HG02884 (cell line): ENCODE data around the gene WWOX.

Source experiments
- ATAC-seq: cut with Tn5 transposase; IDR thresholded peaks from one replicate; pipeline ENCODE4 v1.9.1; 2021; ENCODE audit warnings: mild to moderate bottlenecking, moderate library complexity; ENCODE audit not compliant: unreplicated experiment

Gene WWOX

DNA sequence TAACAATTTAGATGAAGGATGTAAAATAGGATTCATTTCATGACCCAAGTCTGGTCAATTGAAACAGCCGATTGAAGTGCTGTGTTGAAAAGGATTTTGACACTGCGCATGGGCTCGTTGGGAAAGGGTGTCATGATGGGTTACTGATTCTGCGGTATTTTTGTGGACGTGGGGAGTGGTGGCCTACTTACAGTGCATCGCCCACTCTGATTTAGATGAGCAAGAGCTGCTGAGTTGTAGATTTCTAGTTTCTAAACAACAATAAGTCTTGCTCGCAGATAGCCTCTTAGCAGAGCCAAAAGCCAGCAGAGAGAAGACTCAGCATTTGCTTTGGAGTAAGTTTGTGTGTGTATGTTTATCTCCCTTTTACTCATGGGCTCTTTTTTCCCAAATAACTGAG is 770.0 kb downstream of the WWOX start:
- no peak for ATAC-seq

DNA sequence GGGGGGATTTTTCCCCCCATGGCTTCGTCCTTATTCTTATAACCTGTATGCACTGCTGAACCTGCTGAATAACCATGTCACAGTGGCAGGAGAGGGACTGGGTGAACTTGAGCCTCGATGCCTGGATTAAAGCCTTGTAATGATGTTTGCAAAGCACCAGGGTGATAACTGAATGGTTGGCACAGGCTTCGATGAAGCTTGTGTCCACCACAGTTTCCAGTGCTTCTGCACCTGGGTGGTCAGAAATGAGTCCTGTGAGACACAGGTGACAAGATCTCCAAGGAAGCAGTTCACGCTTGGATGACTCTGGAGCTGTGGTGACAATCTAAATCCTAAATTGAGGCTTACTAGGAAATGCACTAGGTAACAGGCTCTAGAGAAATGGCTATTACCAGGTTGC is 771.8 kb downstream of the WWOX start:
- no peak for ATAC-seq

DNA sequence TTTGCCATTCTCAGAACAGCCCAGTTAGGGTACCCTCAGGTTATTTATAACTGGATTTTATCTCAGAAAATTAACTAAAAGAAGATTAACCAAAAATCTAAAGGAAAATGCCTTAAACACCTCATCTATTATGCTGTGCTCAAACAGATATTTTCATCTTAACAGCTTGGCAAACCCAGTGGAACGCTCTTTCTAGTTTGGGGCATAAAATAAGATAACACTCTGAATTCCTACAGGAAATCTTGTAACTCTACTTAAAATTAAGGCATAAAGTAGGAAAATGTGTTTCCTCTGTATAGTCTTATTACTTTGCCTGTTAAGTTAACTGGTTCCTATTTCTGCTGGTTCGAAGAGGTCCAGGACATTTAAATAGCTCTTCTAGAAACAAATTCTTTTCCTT is 777.2 kb downstream of the WWOX start:
- ATAC-seq, result no peak

DNA sequence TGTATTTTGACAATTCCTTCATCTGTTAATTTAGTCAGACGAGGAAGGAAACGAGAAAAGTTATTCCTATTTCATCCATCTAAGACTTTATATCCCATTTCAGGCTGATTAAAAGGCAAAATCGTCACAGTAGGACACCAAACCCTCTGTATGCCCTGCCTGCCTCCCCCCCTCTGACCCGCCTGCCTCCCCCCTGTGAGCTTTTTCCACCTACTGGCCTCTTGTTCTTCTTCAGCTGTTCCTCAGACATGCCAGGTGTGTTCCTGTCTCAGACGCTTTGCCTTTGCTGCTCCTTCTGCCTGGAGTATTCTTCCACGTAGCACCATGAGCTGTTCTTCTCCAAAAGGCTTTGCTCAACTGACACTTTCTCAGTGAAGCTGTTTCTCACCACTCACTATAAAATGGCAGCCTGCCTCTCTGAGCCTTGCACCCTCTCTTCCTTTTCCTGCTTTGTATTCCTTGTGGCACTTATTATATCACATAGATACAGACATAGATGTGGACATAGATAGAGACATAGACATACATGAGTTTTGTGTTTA is 777.7 kb downstream of the WWOX start:
- no peak for ATAC-seq

DNA sequence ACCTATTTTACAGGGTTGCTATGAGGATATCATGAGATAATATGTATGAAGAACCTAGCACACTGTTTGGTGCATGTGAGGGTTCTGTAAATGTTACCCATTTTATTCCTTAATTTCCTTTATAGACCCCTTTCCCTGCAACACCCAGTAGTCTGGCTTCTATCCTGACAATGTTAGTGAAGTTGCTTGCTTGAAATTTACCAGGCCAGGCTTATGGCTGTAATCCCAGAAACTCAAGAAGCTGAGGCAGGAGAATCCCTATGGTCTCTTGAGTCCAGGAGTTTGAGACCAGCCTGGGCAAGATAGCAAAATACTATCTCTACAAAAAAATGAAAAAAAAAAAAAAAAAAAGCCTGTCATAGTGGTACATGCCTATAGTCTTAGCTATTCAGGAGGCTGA is 779.1 kb downstream of the WWOX start:
- no peak for ATAC-seq

DNA sequence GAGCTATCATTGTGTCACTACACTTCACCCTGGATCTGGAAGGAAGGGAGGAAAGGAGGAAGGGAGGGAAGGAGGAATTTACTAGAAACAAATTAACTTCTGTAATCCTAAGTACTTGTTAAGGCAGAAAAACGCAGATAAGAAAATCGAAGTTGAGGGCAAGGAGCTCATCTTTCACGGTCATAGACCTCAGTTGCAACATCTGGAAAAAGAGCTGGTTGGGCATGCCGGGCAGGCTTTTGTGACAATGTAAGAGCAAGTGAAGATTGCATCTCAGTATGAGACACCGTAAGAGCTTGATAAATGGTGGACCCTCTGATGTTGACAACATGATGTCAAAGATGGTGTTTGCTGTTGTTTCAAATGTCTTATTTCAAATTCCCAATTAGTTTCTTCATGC is 779.6 kb downstream of the WWOX start:
- no peak for ATAC-seq

DNA sequence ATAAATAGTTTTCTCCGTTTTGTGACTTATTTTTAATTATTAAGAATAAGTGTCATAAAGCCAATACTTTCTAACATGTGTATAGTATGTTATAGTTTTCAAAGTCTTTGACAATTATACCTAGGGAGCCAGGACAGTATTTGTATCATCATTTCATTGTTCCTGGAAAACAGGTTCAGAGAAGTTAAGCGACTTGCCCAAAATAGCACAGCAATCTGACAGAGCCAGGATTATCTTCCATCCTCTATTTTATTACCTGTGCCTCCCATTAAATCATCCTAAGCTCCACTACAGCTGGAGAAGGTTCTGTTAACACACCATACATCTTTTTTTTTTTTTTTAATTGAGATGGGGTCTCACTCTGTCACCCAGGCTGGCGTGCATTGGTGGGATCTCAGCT is 782.7 kb downstream of the WWOX start:
- ATAC-seq, result no peak

DNA sequence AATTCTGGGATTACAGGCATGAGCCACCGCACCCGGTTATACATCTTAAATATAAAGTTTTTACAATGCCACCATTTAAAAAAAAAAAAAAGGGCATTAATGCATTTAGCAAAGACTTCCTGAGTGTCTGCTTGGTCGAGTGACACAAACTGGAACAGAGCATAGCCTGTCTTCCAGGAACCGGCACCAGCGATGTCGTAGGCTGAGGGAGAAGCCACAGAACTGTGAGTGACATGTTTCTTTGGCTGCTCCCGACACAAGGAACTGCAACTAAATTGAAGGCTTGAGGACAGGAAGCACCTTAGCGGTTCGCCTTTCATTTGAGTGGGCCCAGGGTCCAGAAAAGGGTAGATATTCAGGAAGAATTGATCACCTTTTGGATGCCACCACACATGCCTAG is 783.3 kb downstream of the WWOX start:
- ATAC-seq, result no peak

DNA sequence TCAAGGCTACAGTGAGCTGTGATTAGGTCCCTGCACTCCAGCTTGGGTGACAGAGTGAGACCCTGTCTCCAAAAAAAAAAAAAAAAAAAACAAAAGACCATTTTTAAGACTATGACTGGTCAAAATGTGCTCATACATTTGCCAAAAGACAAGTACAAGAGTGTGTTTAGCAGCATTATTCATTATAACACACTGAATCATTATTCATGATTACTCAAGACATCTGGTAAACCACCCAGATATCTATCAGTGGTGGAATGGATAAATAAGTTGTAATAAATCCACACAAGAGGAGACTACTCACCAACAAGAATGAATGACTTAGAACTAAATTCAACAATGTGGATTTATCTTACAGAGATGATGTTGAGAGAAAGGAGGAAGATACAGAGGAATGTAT is 784.8 kb downstream of the WWOX start:
- no peak for ATAC-seq

DNA sequence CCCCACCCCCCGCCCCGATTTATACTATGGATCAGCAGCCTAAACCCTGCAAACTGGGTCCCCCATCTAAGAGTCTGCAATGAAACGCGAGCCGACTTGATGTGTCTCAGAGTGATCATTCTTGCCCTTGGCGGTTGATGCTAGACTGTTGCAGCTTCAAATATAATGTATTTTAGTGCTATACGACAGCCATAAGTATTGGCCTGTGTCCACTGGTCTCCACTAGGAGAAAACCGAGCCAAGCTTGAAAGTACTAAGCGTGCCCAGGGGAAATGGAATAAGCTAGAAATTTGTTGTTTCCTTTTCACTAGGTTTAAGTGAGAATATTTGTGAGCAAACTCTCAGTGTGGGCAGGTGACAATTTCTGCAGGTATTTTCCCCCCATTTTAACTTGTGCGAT is 789.9 kb downstream of the WWOX start:
- no peak for ATAC-seq

DNA sequence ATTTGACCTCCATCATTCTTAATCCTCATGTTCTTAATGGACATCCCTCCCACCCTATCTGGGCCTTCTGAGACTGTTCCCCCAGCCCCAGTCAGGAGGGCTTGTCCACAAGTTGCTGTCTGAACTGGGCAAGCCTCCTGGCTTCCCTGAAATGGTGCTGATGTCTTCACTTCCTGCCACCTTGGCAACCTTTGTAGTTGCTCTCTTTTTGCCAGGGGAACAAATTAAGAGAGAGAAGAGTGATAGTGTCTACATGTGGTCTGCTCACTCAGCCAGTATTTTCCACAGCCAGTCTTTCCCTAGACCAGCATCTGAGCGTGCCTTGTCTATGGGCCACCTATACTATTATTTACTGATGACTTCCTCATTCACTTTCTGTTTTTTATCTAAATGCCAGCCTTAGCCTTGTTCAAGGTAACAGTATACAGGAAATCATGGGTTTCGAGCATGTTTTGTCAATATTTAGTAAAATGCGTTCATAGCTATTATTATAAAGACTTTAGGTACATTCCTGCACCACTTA is 791.0 kb downstream of the WWOX start:
- no peak for ATAC-seq

DNA sequence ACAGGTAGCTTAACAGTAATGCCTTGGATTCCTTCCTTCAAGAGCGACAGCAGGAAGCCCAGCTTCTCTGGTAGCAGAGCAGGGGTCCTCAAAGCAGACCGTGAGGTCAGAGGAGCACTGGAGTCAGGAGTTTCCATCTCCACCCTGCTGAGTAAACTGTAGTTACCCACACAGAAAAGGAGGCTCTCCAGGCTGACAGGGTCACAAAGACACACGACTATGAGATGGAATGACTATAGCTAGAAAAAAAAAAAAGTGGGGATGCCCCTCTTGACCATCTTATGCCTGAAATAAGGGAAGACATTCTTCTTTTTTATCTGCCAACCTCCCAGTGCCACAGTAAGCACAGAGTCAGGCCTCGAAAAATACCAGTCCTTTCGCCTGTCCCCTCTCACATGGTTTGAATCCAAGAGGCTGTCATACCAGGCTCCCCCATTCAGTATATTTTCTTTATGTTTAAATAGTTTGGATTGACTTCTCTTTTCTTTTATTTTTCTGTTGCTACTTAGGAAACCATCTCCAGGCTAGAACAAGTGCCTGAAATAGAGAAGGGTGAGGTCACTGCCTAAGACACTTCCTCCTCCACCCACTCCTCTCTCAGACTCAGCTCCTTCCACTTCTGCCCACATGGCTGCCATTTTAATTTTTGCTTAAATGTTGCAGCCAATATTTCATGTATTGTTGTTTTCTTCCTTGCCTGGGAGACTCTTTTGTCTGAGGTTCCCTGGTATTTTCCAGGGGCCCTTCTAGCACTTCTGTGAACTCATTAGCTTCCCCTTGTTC is 793.7 kb downstream of the WWOX start:
- no peak for ATAC-seq

DNA sequence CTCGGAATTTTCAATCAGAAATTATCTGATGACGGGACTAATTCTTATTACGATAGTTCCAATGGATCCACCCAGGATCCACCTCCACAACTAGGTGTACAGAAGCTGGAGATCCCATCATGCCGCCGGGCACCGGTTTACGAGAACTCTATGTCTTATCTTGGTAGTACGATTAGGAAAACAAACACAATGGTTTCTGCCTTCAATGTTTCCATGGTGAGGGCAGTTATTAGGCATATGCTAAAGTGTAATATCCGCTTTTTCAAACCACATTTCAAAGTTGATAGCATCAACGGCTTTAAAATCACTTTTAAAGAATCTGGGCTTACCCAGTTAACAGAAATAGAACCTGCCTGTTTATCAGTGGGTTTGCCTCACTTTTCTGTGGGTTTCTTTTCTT is 795.4 kb downstream of the WWOX start:
- no peak for ATAC-seq

DNA sequence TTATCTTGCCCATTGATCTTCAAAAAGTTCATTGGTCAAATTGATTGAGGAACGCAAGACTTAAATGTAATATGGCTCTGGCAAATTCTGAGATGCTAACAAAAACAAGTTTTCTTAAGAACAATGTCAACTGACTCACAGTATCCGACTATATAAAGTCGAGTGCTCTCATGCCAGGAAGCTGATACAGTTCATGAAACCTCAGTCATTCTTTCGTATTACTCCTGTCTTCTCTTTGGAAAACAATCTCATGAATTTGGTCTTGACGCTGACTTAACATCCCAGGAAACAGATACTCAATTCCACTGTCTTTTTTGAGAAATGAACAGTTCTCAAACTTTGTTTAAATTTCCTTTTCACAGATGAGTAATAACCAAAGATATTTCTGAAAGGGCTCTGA is 796.2 kb downstream of the WWOX start:
- no peak for ATAC-seq

DNA sequence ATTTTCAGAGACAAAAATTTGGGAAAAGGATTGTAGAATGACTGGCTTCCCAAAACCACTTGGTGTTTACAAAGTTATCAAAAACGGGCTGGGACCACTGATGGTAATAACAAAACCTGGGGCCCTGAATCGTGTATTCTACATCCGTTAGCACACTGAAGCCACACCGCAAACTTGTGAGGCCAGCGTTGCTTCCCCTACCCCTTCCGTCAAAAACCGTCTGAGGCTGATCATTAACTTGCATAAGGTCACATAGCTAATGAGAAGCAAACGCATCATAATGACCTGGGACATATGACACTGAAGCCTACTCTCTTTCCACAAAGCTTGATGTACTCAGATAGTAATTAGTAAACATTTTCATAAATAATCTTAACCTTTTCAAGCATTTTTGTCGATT is 796.8 kb downstream of the WWOX start:
- ATAC-seq, result no peak

DNA sequence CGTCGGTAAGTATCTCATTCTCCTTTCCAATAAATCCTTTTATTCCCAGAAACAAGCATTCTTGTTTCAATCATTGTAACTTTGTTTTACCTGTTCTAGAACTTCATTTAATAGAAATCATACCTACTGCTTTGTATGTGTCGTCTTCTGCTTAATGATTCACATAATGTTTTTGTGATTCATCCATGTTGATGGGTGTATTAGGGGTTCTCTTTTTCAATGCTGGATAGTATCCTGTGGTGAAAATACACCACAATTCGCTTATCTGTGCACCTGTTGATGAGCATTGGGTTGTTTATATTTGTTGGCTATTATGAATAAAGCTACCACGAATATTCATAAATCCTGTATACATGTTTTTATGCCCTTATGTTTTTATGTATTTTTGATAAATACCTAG is 797.8 kb downstream of the WWOX start:
- ATAC-seq, result no peak

DNA sequence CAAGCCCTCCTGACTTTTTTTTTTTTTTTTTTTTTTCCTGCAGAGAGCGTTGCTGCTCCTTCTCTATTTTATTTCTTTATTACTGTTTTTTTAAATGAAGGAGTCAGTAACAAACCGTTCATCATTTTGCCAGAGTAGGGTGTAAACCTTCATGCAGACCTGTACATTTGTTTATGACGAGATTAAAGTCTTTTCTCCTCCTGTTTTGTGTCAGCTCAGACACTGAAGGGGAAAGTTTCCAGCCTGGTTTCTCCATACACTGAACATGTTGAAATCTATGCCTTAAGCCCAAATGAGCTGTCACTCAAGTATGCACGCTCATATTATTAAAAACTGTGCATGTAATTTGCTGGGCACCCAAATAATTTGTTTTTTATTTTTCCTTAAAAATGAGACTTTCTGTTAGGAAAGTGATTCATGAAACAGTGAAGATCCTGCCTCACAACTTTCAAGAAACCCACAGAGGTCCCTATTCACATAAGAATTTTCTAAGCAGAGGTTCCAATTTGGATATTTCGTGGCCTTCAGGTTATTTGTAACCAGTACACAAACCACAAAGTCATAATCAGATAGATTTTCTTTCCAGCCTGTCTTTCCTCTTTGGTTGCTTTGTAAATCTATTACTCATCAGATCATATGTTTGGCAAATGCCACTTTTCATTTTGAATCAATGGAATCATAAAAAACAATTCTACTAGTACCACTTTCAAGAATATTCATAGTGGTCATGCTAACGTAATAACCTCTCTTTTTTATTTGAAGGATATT is 800.8 kb downstream of the WWOX start:
- no peak for ATAC-seq

DNA sequence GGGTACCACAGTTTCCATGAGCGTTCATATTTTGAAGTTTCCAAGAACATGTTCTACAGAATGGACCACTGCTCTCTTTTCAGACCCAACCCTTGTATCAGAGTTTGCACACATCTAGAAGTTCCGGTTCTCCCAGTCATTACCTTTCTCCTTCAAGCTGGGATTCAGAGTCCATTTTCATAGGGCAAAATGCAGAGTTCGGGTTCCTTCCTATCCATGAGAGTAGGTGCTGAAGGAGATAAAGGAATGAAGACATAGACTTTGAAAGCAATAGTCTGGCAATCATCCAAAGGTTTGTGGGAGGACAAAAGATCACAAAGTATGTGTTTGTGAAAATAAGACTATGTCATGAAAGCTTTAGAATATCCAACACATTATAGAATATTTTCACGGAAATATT is 801.5 kb downstream of the WWOX start:
- ATAC-seq, result no peak

DNA sequence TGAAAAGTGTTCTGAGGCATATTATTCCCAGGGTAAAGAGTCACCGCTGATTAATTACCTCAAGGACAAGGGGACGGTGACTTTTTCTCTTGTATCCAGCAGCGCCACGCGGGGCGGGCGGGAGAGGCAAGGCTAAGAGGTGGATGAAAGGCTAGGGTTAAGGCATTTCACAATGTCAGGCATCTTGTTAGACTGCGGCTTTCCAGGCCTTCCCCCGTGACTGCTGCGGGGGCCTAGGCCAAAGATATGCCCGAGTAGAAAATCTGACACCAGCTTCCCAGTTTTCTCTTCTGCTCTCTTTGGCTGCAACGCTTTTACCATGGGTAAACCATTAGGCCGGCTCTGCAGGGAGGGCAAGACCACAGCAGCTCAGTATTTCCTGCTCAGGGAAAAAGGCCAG is 802.9 kb downstream of the WWOX start:
- no peak for ATAC-seq

DNA sequence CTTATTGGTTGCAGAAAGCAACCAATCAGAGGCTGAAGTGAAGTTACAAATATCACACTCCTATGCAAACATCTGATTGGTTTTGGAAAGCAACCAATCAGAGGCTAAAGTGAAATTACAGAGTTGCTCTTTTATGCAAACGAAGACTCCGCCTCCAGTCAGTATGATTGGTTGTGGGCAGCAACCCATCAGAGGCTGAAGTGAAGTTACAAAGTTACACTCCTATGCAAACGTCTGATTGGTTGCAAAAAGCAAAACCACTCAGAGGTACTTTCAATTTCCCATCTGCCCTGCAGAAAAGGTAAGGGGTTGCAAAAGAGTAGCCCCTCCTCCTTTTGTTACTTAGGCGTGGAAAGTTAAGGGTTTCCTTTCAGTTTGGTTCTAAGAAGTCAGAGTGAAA is 803.8 kb downstream of the WWOX start:
- ATAC-seq, result no peak

DNA sequence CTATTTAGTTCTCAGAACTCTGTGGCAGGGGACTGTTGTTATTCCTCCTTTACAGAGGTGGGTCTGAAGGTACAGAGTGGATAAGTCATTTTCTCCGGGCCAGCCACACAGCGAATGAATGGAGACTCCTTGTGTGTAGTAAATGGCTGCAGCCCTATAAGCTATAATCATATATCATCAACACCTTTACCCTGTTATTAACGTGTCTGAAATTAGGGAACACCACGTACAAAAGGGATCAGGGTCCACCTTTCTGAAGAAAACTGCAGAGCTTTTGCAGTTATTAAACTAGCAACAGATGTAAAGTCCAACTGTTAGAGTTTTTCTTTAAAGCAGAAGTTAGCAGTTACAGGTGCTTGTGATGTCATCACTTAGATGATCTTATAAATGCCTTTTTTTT is 804.4 kb downstream of the WWOX start:
- ATAC-seq, result no peak

DNA sequence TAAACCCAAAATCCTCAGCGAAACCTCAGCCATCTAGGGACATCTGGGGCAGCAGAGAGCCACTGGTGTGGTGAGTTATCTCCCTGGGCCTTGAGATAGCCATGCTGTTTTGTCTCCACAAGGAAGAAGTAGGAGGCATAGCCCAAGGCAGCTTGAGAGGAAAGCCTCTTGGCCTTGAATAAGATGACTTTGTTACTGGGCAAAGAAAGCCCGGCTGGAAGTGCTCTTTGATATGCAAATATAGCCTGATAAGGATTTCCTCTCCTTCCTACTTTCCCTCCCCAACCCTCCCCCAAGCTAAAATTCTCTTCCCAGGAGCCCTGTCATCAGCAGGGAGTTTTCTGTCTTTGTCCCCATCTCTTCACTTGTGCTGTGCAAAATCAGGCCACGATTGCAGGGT is 806.7 kb downstream of the WWOX start:
- no peak for ATAC-seq
